Endothelial cell of umbilical vein (primary cell): ENCODE data around the gene CSH2. TPM values are rescaled to one million over a fixed set of nuclear protein-coding genes. Genes with fewer than 3 reads are reported as not detected.

Experiments
- BruUV-seq: library from RNA; stranded (reverse); fragments of 400-500 nt; replicated peaks from 2 replicates; lab custom pipeline; 2021; lab: Mats Ljungman, UMichigan
- CTCF ChIA-PET: fragments of 300-600, 350-600 bp; sonication (Branson Sonifier 250); formaldehyde crosslinking; loops from one replicate; lab custom pipeline; 2021; ENCODE audit warnings: antibody characterized with exemption, inconsistent platforms; lab: Charles Lee
- POLR2A ChIA-PET: fragments of 300-600, 350-600 bp; sonication (Branson Sonifier 250); formaldehyde crosslinking; loops from one replicate; lab custom pipeline; 2021; ENCODE audit warnings: antibody characterized with exemption, inconsistent platforms; lab: Charles Lee
- DNase-seq: peaks from one replicate; pipeline ENCODE4 v3.0.0-alpha.2; 2011; ENCODE audit warnings: low read depth, low spot score
- FAIRE-seq: peaks from 2 replicates; lab custom pipeline; 2011; peaks lifted over from hg19 to GRCh38; lab: Jason Lieb, UNC
- H2AFZ ChIP-seq: 2 replicates; pipeline ENCODE4 v1.6.0; 2012; ENCODE audit warnings: low read depth, low read length, control low read depth, inconsistent platforms
- H3K27ac ChIP-seq: 2 replicates; pipeline ENCODE4 v1.5.1; 2011; ENCODE audit warnings: low read depth, mild to moderate bottlenecking, control low read depth, low read length, moderate library complexity; ENCODE audit not compliant: insufficient read depth
- H3K27me3 ChIP-seq, 2 experiments: 2 replicates each; pipeline versions ENCODE4 v1.6.0 to v1.6.1; 2011; ENCODE audit warnings: low read length in 2 of 2, mixed read lengths in 1 of 2; ENCODE audit not compliant: control insufficient read depth in 2 of 2, insufficient read depth in 2 of 2
- H3K36me3 ChIP-seq, 2 experiments: 2 replicates in 1 of 2; 3 replicates in 1 of 2; pipeline ENCODE4 v1.5.1; 2011; ENCODE audit warnings: low read length in 2 of 2, mild to moderate bottlenecking in 1 of 2, moderate library complexity in 1 of 2; ENCODE audit not compliant: control insufficient read depth in 2 of 2, insufficient read depth in 2 of 2; ENCODE audit errors: extremely low read depth in 1 of 2
- H3K4me1 ChIP-seq: 3 replicates; pipeline ENCODE4 v1.5.1; 2011; ENCODE audit warnings: mild to moderate bottlenecking, low read length; ENCODE audit not compliant: control insufficient read depth, insufficient read depth; ENCODE audit errors: extremely low read depth
- H3K4me2 ChIP-seq: 2 replicates; pipeline ENCODE4 v1.6.1; 2011; ENCODE audit warnings: low read length, control low read depth, mixed read lengths; ENCODE audit not compliant: insufficient read depth
- H3K4me3 ChIP-seq, 3 experiments: fragments of 200-600 bp in 1 of 3; sonication (generic), shearing (Covaris generic) in 1 of 3; replicated peaks in 1 of 3; 2 replicates each; pipeline ENCODE4 v1.5.1; 2011 to 2016; ENCODE audit warnings: control low read depth in 3 of 3, low read length in 3 of 3, mild to moderate bottlenecking in 2 of 3, inconsistent platforms in 1 of 3, low read depth in 1 of 3, moderate library complexity in 1 of 3; ENCODE audit not compliant: insufficient read depth in 1 of 3
- H3K79me2 ChIP-seq: 2 replicates; pipeline ENCODE4 v1.6.0; 2012; ENCODE audit warnings: low read length, inconsistent platforms; ENCODE audit not compliant: control insufficient read depth, insufficient read depth
- H3K9ac ChIP-seq: replicated peaks from 2 replicates; pipeline ENCODE3; 2011; ENCODE audit warnings: low read length, control low read depth; ENCODE audit not compliant: insufficient read depth; ENCODE audit errors: extremely low read depth
- H3K9me1 ChIP-seq: replicated peaks from 3 replicates; pipeline ENCODE4 v1.6.0; 2011; ENCODE audit warnings: mild to moderate bottlenecking, low read length; ENCODE audit not compliant: control insufficient read depth, insufficient read depth; ENCODE audit errors: extremely low read depth
- H3K9me3 ChIP-seq: replicated peaks from 2 replicates; pipeline ENCODE4 v1.5.1; 2012; ENCODE audit warnings: low read length, inconsistent platforms; ENCODE audit not compliant: control insufficient read depth, insufficient read depth
- H4K20me1 ChIP-seq: replicated peaks from 2 replicates; pipeline ENCODE3; 2011; ENCODE audit warnings: mild to moderate bottlenecking, low read length; ENCODE audit not compliant: control insufficient read depth, insufficient read depth; ENCODE audit errors: extremely low read depth
- CTCF ChIP-seq, 2 donors: IDR thresholded peaks; 1 replicate in 1 of 2; 2 replicates in 1 of 2; pipeline ENCODE4 v1.5.1; 2011; ENCODE audit warnings: low read length in 2 of 2, mild to moderate bottlenecking in 2 of 2, moderate library complexity in 2 of 2, control low read depth in 1 of 2, inconsistent platforms in 1 of 2, low read depth in 1 of 2; ENCODE audit not compliant: insufficient read depth in 1 of 2; ENCODE audit errors: extremely low read depth in 1 of 2
- EZH2 ChIP-seq: IDR thresholded peaks from 2 replicates; pipeline ENCODE4 v1.6.1; 2012; ENCODE audit warnings: borderline replicate concordance, low read depth, mild to moderate bottlenecking, moderate library complexity, low read length, inconsistent platforms; ENCODE audit not compliant: severe bottlenecking
- FOS ChIP-seq: IDR thresholded peaks from 2 replicates; pipeline ENCODE4 v1.6.1; 2011; ENCODE audit warnings: mild to moderate bottlenecking, low read length, moderate library complexity, borderline replicate concordance; ENCODE audit not compliant: insufficient read depth
- GATA2 ChIP-seq: IDR thresholded peaks from 2 replicates; pipeline ENCODE4 v1.7.0; 2011; ENCODE audit warnings: low read depth, mild to moderate bottlenecking, moderate library complexity, mixed read lengths, low read length; ENCODE audit not compliant: insufficient read length, insufficient read depth
- JUN ChIP-seq: IDR thresholded peaks from 2 replicates; pipeline ENCODE4 v1.6.1; 2011; ENCODE audit warnings: borderline replicate concordance, low read depth; ENCODE audit not compliant: insufficient read length, insufficient read depth
- MAX ChIP-seq: IDR thresholded peaks from 2 replicates; pipeline ENCODE4 v1.6.1; 2011; ENCODE audit not compliant: insufficient read depth, insufficient read length
- MYC ChIP-seq: IDR thresholded peaks from one replicate; pipeline ENCODE4 v1.6.1; 2011; ENCODE audit warnings: mild to moderate bottlenecking, low read depth, low read length
- POLR2A ChIP-seq: IDR thresholded peaks from 2 replicates; pipeline ENCODE4 v1.6.1; 2012; ENCODE audit warnings: low read depth, mild to moderate bottlenecking, control low read depth, low read length
- POLR2AphosphoS5 ChIP-seq: IDR thresholded peaks from 2 replicates; pipeline ENCODE4 v1.6.1; 2012; ENCODE audit warnings: low read depth, mild to moderate bottlenecking, control low read depth, low read length, moderate library complexity; ENCODE audit not compliant: insufficient read depth
- dilution Hi-C: fragments of 300-500 bp; cut with MboI; formaldehyde crosslinking; loops from one replicate; pipeline ENCODE4 v1.15.0; 2019; ENCODE audit warnings: low sequenced_read_pairs; ENCODE audit not compliant: extremely low pct_ligation_motif_present
- intact Hi-C: fragments of 100-400 bp; cut with micrococcal nuclease; formaldehyde crosslinking; loops from one replicate; pipeline ENCODE4 v1.10.0; 2022
- polyA plus RNA-seq, 4 experiments: library from polyadenylated mRNA; depleted of rRNA in 3 of 4; stranded (reverse) in 3 of 4; unstranded in 1 of 4; fragments of >200 nt; gene quantifications; 2 replicates each; pipeline versions ENCODE4 v1.2.1 to v1.2.3, GENCODE V29; 2011 to 2012; ENCODE audit warnings: missing spikeins in 1 of 4
- total RNA-seq: library from RNA; stranded (reverse); gene quantifications from 2 replicates; pipeline ENCODE4 v1.2.3, GENCODE V29; 2021

The CSH2 gene
- total and polyA plus RNA-seq, 2 donors (not counting 3 experiments of a cell fraction or from before 2014, with no cell fraction given) = not detected

GRCh38 chr17:63854709-63855108 lies 18.8 kb downstream of the CSH2 start:
- no TSS peak for BruUV-seq
- no peak for DNase-seq
- Histone ChIP-seq H3K4me1 (no peaks in the 10 kb centered on the region), H3K79me2 (no peaks in the 10 kb centered on the region), H3K4me2 (no peak overlapping the region), H3K4me3 (no peak overlapping the region), H3K36me3 (no peaks in the 10 kb centered on the region), H3K9me1 (no peaks in the 10 kb centered on the region), H3K9me3 (no peaks in the 10 kb centered on the region), H3K27me3 (peaks cover 3 to 10% of the 10 kb centered on the region in 2 experiments), H2AFZ (no peak overlapping the region), H4K20me1 (no peaks in the 10 kb centered on the region), H3K9ac (no peak overlapping the region), H3K27ac (no peak overlapping the region)
- dilution Hi-C loops (no loop called here), intact Hi-C loops (no loop called here)
- ChIA-PET POLR2A (no interaction called here), CTCF (interaction anchor here (0.8 to 0.9 kb wide), 2 partner anchors 11 to 13 kb away, joined by 3 read pairs; no protein-coding TSS in a partner anchor)
- no peak for TF ChIP-seq MAX
- TF ChIP-seq POLR2A = no peak
- no peak for TF ChIP-seq MYC
- TF ChIP-seq JUN = no peak
- no peak for TF ChIP-seq GATA2
- no peak for TF ChIP-seq POLR2AphosphoS5
- no peak for TF ChIP-seq FOS
- TF ChIP-seq CTCF (IDR thresholded peaks at IDR 0.05; ENCODE audit: extremely low read depth in 1 of 2, insufficient read depth in 1 of 2, low read depth in 1 of 2, low read length in 2 of 2) = no peak
- no peak for TF ChIP-seq EZH2
- FAIRE-seq = no peak
